Measurements from ENCODE around the gene ZFC3H1.

ZFC3H1 gene

GRCh38 chr12:71636704-71637115 is 26.9 kb downstream of the ZFC3H1 start:
- peak; percentile 31 for DNase-seq

- no peak for DNase-seq
Measured at GRCh38 chr12:71627438-71628002, 36.1 kb downstream of the ZFC3H1 start.

- no peak for DNase-seq
Measured at GRCh38 chr12:71626768-71627167, 36.9 kb downstream of the ZFC3H1 start.

- DNase-seq, result no peak
Measured at GRCh38 chr12:71626098-71626497, 37.5 kb downstream of the ZFC3H1 start.

DNA sequence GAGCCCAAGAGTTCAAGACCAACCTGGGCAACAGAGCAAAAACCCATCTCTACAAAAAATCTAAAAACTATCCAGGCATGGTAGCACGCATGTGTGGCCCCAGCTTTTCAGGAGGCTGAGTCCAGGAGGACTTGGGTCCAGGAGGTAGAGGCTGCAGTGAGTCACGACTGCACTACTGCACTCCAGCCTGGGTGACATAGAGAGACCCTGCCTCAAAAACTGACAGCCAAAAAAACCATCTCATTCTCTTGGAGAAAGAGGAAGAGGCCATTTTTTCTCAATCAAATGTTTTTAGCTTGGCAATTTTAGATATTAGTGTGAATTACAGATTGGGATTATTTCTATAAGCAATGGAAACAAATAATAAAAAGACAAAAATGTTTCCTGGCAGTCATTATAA is 38.2 kb downstream of the ZFC3H1 start:
- DNase-seq, result no peak

DNA sequence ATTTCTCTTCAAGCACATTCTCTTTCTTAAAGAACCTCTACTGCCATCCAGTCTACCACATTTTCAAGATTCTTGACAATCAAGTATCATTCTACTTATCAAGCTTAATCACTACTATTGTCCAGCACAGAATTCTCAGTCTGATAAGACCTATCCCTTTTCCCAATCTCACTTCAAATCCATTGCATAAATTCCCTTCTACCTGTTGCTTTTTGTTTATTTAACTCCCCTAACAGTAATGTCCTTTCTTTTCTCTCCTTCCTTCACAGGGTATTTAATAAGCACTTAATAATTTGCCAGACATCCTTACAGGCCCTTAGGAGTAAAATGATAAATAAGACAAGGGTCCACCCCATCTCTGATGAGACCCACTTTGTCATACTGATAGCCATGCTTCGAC is 41.7 kb downstream of the ZFC3H1 start:
- no peak for DNase-seq

DNA sequence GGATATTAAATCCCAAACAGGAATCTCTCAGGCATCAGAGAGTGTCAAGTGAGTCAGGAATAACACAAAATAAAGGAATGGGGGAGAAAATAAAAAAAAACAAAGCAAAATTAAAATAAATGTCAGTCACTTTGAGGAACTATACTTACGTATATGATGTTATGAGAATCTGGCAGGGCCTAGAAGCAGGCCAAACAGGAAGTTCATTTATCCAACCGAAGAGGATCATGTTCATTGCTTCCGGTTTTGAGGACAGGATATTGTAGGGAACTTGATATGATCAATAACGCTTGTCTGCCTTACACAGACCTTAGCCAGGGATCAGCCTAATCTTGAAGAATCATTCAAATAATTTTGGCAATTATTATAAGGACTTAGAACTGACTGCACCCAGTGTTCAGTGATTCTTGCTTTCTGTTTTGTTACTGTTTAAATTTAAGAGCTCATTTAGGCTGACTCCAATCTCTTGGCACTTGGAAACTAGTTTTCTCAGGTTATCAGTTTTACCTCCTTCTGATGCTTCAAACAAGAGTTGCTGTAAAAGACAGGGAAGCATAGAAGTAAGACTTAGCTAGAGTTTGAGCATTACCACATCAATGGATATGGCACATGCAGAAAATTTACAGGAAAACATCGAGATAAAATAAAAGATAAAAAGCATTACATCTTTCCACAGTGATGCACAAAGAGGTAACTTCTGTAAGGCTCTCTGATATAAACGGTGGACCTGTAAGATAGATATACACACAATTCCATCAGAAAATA is 53.4 kb downstream of the ZFC3H1 start:
- DNase-seq, result no peak

DNA sequence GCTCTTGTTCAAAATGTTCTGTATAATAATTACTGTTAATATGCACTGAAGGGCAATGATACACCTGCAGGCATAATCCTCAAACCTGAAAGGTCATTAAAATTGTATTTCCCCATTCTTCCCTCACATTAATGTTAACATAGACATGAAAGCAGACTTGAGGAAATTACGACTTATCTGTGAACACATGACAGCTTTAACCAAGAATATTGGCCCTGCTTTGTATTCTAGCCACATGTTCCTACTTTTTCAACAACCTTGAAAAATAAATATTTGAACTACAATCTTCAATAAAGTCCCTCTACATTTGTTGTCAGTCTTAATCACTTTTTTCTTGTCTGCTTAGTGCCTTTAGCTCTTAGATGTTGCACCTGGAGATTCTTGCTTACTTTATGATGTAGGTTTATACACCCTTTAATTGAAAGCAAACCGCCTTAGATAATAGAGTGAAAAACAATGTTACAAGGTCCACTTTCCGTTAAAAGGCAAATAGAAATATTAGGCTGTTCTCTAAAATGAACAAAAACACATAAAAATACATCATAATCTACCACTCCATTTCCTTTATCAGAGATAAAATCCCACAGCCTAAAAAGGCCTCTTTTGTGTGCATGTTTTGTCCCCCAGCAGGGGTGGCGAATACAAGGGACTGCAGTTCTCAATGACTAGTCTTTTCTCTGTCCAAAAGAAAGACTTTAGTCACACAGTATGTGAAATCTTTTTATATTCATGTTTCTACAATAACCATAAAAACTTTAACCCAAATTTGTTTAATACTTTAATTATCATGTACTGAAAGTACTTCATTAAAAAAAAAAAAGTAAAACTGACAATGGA is 55.9 kb downstream of the ZFC3H1 start:
- DNase-seq, result no peak

DNA sequence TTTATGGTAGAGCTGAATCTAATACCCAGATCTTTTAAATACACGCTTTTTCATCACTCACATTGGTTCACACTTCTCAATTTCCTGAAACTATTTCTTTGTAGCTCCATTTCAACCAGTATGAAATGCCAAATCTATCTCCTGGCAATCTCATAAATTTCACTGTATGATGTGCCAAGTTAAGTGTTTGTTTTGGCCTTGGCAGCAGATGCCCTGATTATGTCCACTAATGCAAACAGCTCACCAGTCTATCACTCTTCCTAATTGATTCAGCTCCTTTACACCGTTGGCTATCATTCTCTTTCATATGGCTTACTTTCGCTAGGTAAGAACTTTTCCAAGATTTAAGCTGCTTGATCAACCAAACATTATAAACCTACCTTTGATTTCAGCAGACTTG is 58.6 kb downstream of the ZFC3H1 start:
- DNase-seq, result no peak

DNA sequence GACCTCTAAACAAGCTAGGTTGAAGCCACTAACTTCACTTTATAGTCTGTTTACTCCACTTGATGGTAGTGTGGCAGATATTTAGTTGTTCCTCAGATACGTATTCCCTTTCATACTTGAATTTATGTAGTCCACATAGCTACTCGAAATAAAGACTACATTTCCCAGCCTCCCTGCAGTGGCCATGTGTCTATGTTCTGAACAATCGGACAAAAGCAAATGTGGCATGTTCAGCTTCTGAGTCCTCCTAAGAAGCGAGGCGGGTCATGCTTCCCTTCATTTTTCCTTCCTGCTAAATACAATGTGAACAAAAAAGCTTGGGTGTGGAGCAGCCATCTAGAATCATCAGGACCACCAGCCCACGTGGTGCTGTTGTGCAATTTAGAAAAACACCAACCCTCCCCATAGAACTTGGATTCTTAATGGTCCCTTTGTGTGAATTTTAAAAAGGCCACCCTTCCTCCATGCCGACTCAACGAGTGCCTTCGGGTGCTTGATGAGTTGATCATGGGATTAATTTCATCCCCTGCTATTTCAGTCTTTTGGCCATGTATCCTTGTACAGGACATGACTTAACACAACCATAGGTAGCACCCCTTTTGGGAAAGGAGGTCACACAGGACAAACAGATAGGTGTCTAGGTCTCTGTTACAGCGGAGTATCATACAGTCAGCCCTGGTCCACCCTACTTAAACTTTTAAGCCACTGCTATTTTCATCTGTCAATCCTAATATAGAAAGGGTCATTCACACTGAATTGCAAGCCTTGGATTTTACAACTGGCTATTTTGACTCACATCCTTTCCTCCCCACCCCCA is 60.7 kb downstream of the ZFC3H1 start:
- no peak for DNase-seq

DNA sequence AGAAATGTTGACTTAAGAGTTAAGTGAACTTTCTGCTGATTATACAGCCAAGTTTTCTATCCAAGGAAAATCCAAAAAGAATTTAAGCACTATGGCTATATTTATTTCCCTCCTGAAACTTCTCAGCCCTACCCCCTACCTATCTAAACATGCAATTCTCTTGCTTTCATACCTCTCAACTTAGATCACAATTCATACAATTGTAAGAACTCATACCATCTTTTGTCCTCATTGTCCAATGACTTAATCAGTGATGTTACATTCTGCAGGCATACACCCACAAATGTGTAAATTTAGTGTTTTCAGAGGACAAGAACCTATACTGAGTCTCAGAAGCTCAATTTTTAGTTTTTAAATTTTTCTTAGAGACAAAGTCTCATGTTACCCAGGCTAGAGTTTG is 62.1 kb downstream of the ZFC3H1 start:
- no peak for DNase-seq

DNA sequence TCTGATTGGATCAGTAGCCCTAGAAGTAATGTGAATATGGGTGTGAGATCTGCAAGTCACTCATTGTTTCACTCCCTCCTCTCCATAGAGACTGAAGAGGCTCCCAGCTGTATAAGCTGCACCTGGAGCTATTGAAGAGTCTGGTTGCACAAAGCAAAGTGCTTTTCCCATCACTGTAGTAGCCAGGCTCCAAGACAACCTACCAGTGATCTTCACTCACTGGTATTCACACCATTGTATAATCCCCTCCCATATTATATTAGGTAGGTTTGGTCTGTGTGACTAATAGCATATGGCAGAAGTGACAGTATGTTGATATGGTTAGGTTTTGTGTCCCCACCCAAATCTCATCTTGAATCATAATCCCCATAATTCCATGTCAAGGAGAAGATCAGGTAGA is 64.4 kb downstream of the ZFC3H1 start:
- DNase-seq, result no peak

GRCh38 chr12:71594214-71594948 is 69.3 kb downstream of the ZFC3H1 start:
- DNase-seq, result no peak

DNA sequence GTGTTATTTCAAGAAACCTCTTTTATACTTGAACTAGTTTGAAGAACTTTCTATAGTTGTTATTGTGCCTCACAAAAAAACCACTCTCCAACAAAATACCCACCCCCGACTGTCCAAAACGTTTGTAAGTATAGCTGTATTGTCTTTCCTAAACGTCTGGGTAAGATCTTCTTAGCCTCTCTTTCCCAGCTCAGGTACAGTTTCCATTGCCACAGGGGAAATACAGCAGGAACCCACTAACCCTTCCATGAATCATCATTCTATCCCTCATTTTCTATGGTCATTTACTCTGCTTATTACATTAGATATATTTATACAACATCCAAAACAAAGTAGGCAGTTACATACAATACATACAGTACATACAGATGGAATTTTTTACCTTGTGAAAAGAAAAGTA is 70.8 kb downstream of the ZFC3H1 start:
- no peak for DNase-seq

DNA sequence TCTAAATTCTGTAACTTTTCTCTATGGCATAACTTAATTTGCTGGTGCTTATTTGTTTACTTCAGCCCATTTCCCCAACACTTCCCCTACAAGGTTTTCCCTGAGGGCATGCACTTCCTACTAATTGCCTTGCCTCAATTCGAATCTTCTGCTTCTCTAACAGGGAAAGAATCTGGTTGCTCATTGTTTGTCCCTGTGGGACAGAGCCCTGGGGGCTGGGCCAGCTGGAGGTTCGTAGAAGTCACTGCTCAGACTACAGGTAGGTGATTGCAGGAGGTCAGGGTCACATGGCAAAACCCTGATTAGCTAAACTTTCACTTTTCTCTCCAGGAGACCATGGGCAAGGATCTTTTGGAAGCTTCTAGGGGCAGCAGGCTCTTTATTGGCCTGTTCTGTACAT is 72.0 kb downstream of the ZFC3H1 start:
- no peak for DNase-seq

- no peak for DNase-seq
Measured at GRCh38 chr12:71589478-71589881, 74.2 kb downstream of the ZFC3H1 start.

GRCh38 chr12:71587012-71587411 is 76.6 kb downstream of the ZFC3H1 start:
- no peak for DNase-seq

GRCh38 chr12:71585218-71585617 is 78.4 kb downstream of the ZFC3H1 start:
- DNase-seq, result no peak

- DNase-seq, result no peak
Measured at GRCh38 chr12:71584356-71584755, 79.3 kb downstream of the ZFC3H1 start.

- no peak for DNase-seq
Measured at GRCh38 chr12:71582925-71583324, 80.7 kb downstream of the ZFC3H1 start.

- no peak for DNase-seq
Measured at GRCh38 chr12:71581206-71581605, 82.4 kb downstream of the ZFC3H1 start.

- DNase-seq, result no peak
Measured at GRCh38 chr12:71578694-71579258, 84.9 kb downstream of the ZFC3H1 start.

All from SIG-M5 (cell line).